Gastroesophageal sphincter (tissue), 4 donors: Measurements from ENCODE around the gene ERBB4. TPM values are rescaled to one million over a fixed set of nuclear protein-coding genes. Genes with fewer than 3 reads are reported as not detected.

Source experiments
- ATAC-seq: fragments of 150-250 bp; one replicate; pipeline ENCODE4 v1.9.1; 2016; ENCODE audit warnings: mild to moderate bottlenecking, moderate library complexity
- H3K27ac ChIP-seq, 4 donors: fragments of 200-600 bp; sonication (generic) in 3 of 4; 1 replicate in 3 of 4; 2 replicates in 1 of 4; pipeline ENCODE4 v1.5.1; 2016 to 2019
- H3K27me3 ChIP-seq: fragments of 200-600 bp; sonication (generic); one replicate; pipeline ENCODE4 v1.5.1; 2019
- H3K36me3 ChIP-seq, 2 donors: fragments of 200-600 bp; sonication (generic); one replicate each; pipeline ENCODE4 v1.5.1; 2019; ENCODE audit warnings: control low read depth in 1 of 2
- H3K4me1 ChIP-seq, 3 donors: fragments of 200-600 bp; sonication (generic); 1 replicate in 2 of 3; 2 replicates in 1 of 3; pipeline ENCODE4 v1.5.1; 2016 to 2019; ENCODE audit warnings: control low read depth in 2 of 3
- H3K4me3 ChIP-seq, 2 donors: fragments of 200-600 bp; sonication (generic); one replicate each; pipeline ENCODE4 v1.5.1; 2019; ENCODE audit warnings: mild to moderate bottlenecking in 1 of 2, moderate library complexity in 1 of 2
- H3K9me3 ChIP-seq, 3 donors: fragments of 200-600 bp; sonication (generic); one replicate each; pipeline ENCODE4 v1.5.1; 2017 to 2019; ENCODE audit warnings: control low read depth in 2 of 3
- CTCF ChIP-seq, 4 experiments: fragments of 200-600 bp in 2 of 4; fragments of 450-650 bp in 2 of 4; sonication (generic) in 1 of 4; IDR thresholded peaks; one replicate each; pipeline ENCODE4 v1.5.1; 2017 to 2019; ENCODE audit warnings: antibody characterized with exemption in 4 of 4, mild to moderate bottlenecking in 2 of 4, moderate library complexity in 2 of 4
- EP300 ChIP-seq: sonication (generic); formaldehyde crosslinking; IDR thresholded peaks from one replicate; pipeline ENCODE4 v1.6.1; 2017; ENCODE audit warnings: antibody characterized with exemption, mild to moderate bottlenecking
- POLR2A ChIP-seq, 2 donors: fragments of 450-650 bp; IDR thresholded peaks; one replicate each; pipeline ENCODE4 v1.6.1; 2017; ENCODE audit warnings: antibody characterized with exemption in 2 of 2, mild to moderate bottlenecking in 2 of 2, moderate library complexity in 1 of 2
- POLR2AphosphoS5 ChIP-seq: sonication (generic); formaldehyde crosslinking; IDR thresholded peaks from one replicate; pipeline ENCODE4 v1.6.1; 2017; ENCODE audit warnings: antibody characterized with exemption
- WGBS, 2 donors: methylation state at CpG; one replicate each; pipeline ENCODE4 v1.1.5; 2018; ENCODE audit warnings: low coverage in 1 of 2; 5-methylcytosine and 5-hydroxymethylcytosine counted together
- total RNA-seq, 4 donors: library from RNA; depleted of rRNA; stranded (reverse); fragments of >200 nt; gene quantifications; one replicate each; pipeline ENCODE4 v1.1.0, GENCODE V29; 2016

The ERBB4 gene
- total RNA-seq, 4 donors from 2014 or later, result 0.16 to 0.92 (median 0.50) TPM

GRCh38 chr2:212530373-212530772 lies 8.2 kb downstream of the ERBB4 start:
- 50% methylated on average over 1 of the region's 1 CpG; no CpG with 5 or more reads in 1 of the 2 donors for WGBS, 2 donors
- H3K36me3 ChIP-seq, result no peaks in the 10 kb centered on the region
- H3K4me1 ChIP-seq, result no peaks in the 10 kb centered on the region
- TF ChIP-seq POLR2A (IDR thresholded peaks at IDR 0.05), result no peak
- no peak for TF ChIP-seq POLR2AphosphoS5
- TF ChIP-seq CTCF (IDR thresholded peaks at IDR 0.05), result no peak
- TF ChIP-seq EP300, result no peak
- H3K9me3 ChIP-seq, result no peaks in the 10 kb centered on the region
- H3K27ac ChIP-seq, result no peak overlapping the region
- no peak for ATAC-seq
- H3K27me3 ChIP-seq, result peaks cover 25% of the 10 kb centered on the region
- no peak overlapping the region for H3K4me3 ChIP-seq

GRCh38 chr2:212528106-212528856 lies 10.3 kb downstream of the ERBB4 start:
- no peak for ATAC-seq
- H3K27ac ChIP-seq, result no peak overlapping the region
- H3K4me1 ChIP-seq, result no peaks in the 10 kb centered on the region

GRCh38 chr2:212526059-212526458 lies 12.5 kb downstream of the ERBB4 start:
- H3K9me3 ChIP-seq, result no peaks in the 10 kb centered on the region
- no peak for ATAC-seq
- WGBS, 2 donors, result 74 to 80% methylated on average over 1 of the region's 1 CpG
- TF ChIP-seq POLR2A (IDR thresholded peaks at IDR 0.05) (no peak), POLR2AphosphoS5 (no peak), EP300 (no peak), CTCF (IDR thresholded peaks at IDR 0.05) (no peak)
- no peaks in the 10 kb centered on the region for H3K27me3 ChIP-seq
- no peaks in the 10 kb centered on the region for H3K4me1 ChIP-seq
- H3K4me3 ChIP-seq, result no peak overlapping the region
- H3K36me3 ChIP-seq, result no peaks in the 10 kb centered on the region
- no peak overlapping the region for H3K27ac ChIP-seq

More at GRCh38 chr2:212528106-212528856, 10.3 kb downstream of the ERBB4 start:
- WGBS, 2 donors, result 26 to 69% methylated on average over 3 to 6 of the region's 6 CpGs
- no peaks in the 10 kb centered on the region for H3K9me3 ChIP-seq
- TF ChIP-seq CTCF (IDR thresholded peaks at IDR 0.05), result no peak
- TF ChIP-seq POLR2A (IDR thresholded peaks at IDR 0.05), result no peak
- TF ChIP-seq EP300, result no peak
- TF ChIP-seq POLR2AphosphoS5, result no peak
- no peaks in the 10 kb centered on the region for H3K36me3 ChIP-seq
- H3K27me3 ChIP-seq, result peaks cover 9% of the 10 kb centered on the region
- H3K4me3 ChIP-seq, result no peak overlapping the region

GRCh38 chr2:212523756-212524155 lies 14.8 kb downstream of the ERBB4 start:
- no peak overlapping the region for H3K27ac ChIP-seq
- no peaks in the 10 kb centered on the region for H3K36me3 ChIP-seq
- no peaks in the 10 kb centered on the region for H3K27me3 ChIP-seq
- no peaks in the 10 kb centered on the region for H3K4me1 ChIP-seq
- TF ChIP-seq POLR2AphosphoS5 (no peak), CTCF (IDR thresholded peaks at IDR 0.05) (no peak), POLR2A (IDR thresholded peaks at IDR 0.05) (no peak), EP300 (no peak)
- ATAC-seq, result no peak
- no peak overlapping the region for H3K4me3 ChIP-seq
- H3K9me3 ChIP-seq, result no peaks in the 10 kb centered on the region
- WGBS, 2 donors, result 15 to 28% methylated on average over 2 of the region's 2 CpGs

- Histone ChIP-seq H3K4me3 (no peak overlapping the region), H3K27ac (no peak overlapping the region), H3K27me3 (no peaks in the 10 kb centered on the region), H3K4me1 (no peaks in the 10 kb centered on the region), H3K9me3 (no peaks in the 10 kb centered on the region), H3K36me3 (no peaks in the 10 kb centered on the region)
- ATAC-seq, result no peak
- WGBS, 2 donors, result 33 to 59% methylated on average over 2 of the region's 2 CpGs
- TF ChIP-seq POLR2AphosphoS5, result no peak
- TF ChIP-seq CTCF (IDR thresholded peaks at IDR 0.05), result no peak
- TF ChIP-seq POLR2A (IDR thresholded peaks at IDR 0.05), result no peak
- TF ChIP-seq EP300, result no peak
Measured at GRCh38 chr2:212520340-212520739, 18.3 kb downstream of the ERBB4 start.
